ENCODE measurements around the gene DET1. TPM values are rescaled to one million over a fixed set of nuclear protein-coding genes. Genes with fewer than 3 reads are reported as not detected.

Gene DET1
- polyA plus RNA-seq, 1 of the 3 experiments (the other 2 are of a cell fraction) = 4.5 TPM

- TF ChIP-seq IRF3 (IDR thresholded peaks at IDR 0.05; ENCODE audit: low read depth, low read length) = no peak
- TF ChIP-seq TEAD4 (IDR thresholded peaks at IDR 0.05; ENCODE audit: borderline replicate concordance, insufficient read depth) = no peak
- no peak for TF ChIP-seq MEF2A (IDR thresholded peaks at IDR 0.05; ENCODE audit: borderline replicate concordance, low read depth)
- no peak for TF ChIP-seq GATA2 (CRISPR knock-in tag; IDR thresholded peaks at IDR 0.05)
- no peak for TF ChIP-seq MXI1 (IDR thresholded peaks at IDR 0.05; ENCODE audit: low read depth, low read length)
- no peak for TF ChIP-seq JUND (IDR thresholded peaks at IDR 0.05)
- no peak for TF ChIP-seq EP300 (IDR thresholded peaks at IDR 0.05; ENCODE audit: borderline replicate concordance in 1 of 2, low read depth in 1 of 2, low read length in 1 of 2)
- no peak for TF ChIP-seq REST (IDR thresholded peaks at IDR 0.05; ENCODE audit: low read depth, low read length)
- no peak for TF ChIP-seq SIN3A (IDR thresholded peaks at IDR 0.05; ENCODE audit: borderline replicate concordance, low read depth, low read length)
- TF ChIP-seq POLR2AphosphoS5 (IDR thresholded peaks at IDR 0.05; ENCODE audit: low read depth, low read length) = no peak
- no peak for TF ChIP-seq TCF12 (IDR thresholded peaks at IDR 0.05)
- TF ChIP-seq ELF1 (IDR thresholded peaks at IDR 0.05) = no peak
- no peak for TF ChIP-seq FOXM1 (IDR thresholded peaks at IDR 0.05; ENCODE audit: low read depth)
- no peak for TF ChIP-seq USF2 (IDR thresholded peaks at IDR 0.05; ENCODE audit: borderline replicate concordance, low read depth, low read length)
- no peak for TF ChIP-seq NRF1 (IDR thresholded peaks at IDR 0.05; ENCODE audit: low read depth, low read length)
- TF ChIP-seq RXRA (IDR thresholded peaks at IDR 0.05; ENCODE audit: borderline replicate concordance, low read depth) = no peak
- no peak for TF ChIP-seq CHD2 (IDR thresholded peaks at IDR 0.05; ENCODE audit: low read length, partially characterized antibody)
- no peaks in the 10 kb centered on the region for H3K79me2 ChIP-seq (ENCODE audit: insufficient read depth)
- H3K27me3 ChIP-seq (ENCODE audit: insufficient read depth) = no peaks in the 10 kb centered on the region
- peaks cover 3% of the 10 kb centered on the region for H3F3A ChIP-seq (replicated peaks; ENCODE audit: insufficient read depth)
- ChIA-PET CTCF (interaction anchor here (0.7 to 4.7 kb wide), 3 partner anchors 8 to 134 kb away, joined by 3 to 44 read pairs (median 3); no protein-coding TSS in a partner anchor), POLR2A (interaction anchor here (1.5 kb wide), 1 partner anchor 14 kb away, joined by 3 read pairs; the partner anchor contains the start of genes MRPL46 and MRPS11)
- no peaks in the 10 kb centered on the region for H3K9me3 ChIP-seq
- no peak for DNase-seq
- no peak overlapping the region for H3K27ac ChIP-seq (ENCODE audit: low read depth in 2 of 2, low read length in 1 of 2)
- H3K4me3 ChIP-seq (ENCODE audit: low read depth in 2 of 2, low read length in 1 of 2) = no peak overlapping the region
- H3K4me1 ChIP-seq (ENCODE audit: control insufficient read depth in 1 of 2, insufficient read depth in 2 of 2, low read depth in 1 of 2, low read length in 1 of 2) = peaks cover 0 to 3% of the 10 kb centered on the region in 2 experiments; a peak in 1 of 4 replicates
- 85% methylated on average over 8 of the region's 8 CpGs for WGBS (ENCODE audit: low lambda C conversion rate)
- no peaks in the 10 kb centered on the region for H3K9me2 ChIP-seq
- peaks cover 10 to 17% of the 10 kb centered on the region in 2 experiments for H3K36me3 ChIP-seq (replicated peaks in 1 of 2; ENCODE audit: control insufficient read depth in 1 of 2, insufficient read depth in 2 of 2, low read length in 1 of 2)
- no peaks in the 10 kb centered on the region for H4K20me1 ChIP-seq (ENCODE audit: insufficient read depth)
- no peak overlapping the region for H3K9ac ChIP-seq
- no peak overlapping the region for H2AFZ ChIP-seq (ENCODE audit: low read depth)
- H3K4me2 ChIP-seq = no peak overlapping the region
Observed at GRCh38 chr15:88480981-88481380, 65.5 kb downstream of the DET1 start.
